ENCODE measurements around the gene PACRG.

The PACRG gene

GRCh38 chr6:163133691-163134090 is 405.9 kb downstream of the PACRG start:
- Histone ChIP-seq H3K4me1 (ENCODE audit: insufficient read depth, poor library complexity, severe bottlenecking) (no peaks in the 10 kb centered on the region), H3K4me3 (ENCODE audit: severe bottlenecking) (no peak overlapping the region), H3K27me3 (ENCODE audit: insufficient read depth, poor library complexity, severe bottlenecking) (no peaks in the 10 kb centered on the region), H3K9me3 (ENCODE audit: severe bottlenecking) (no peaks in the 10 kb centered on the region), H3K36me3 (ENCODE audit: low read depth) (no peaks in the 10 kb centered on the region), H3K27ac (ENCODE audit: poor library complexity, severe bottlenecking) (no peak overlapping the region)
- ATAC-seq (ENCODE audit: low read depth) (no peak), DNase-seq (ENCODE audit: low spot score) (no peak)
- no peak for TF ChIP-seq CTCF (IDR thresholded peaks at IDR 0.05; ENCODE audit: poor library complexity, severe bottlenecking)

GRCh38 chr6:163136681-163137397 is 409.1 kb downstream of the PACRG start:
- H3K36me3 ChIP-seq (ENCODE audit: low read depth) = no peaks in the 10 kb centered on the region
- no peak overlapping the region for H3K27ac ChIP-seq (ENCODE audit: poor library complexity, severe bottlenecking)
- H3K27me3 ChIP-seq (ENCODE audit: insufficient read depth, poor library complexity, severe bottlenecking) = no peaks in the 10 kb centered on the region
- no peaks in the 10 kb centered on the region for H3K9me3 ChIP-seq (ENCODE audit: severe bottlenecking)
- H3K4me1 ChIP-seq (ENCODE audit: insufficient read depth, poor library complexity, severe bottlenecking) = no peaks in the 10 kb centered on the region
- DNase-seq (ENCODE audit: low spot score) (no peak), ATAC-seq (ENCODE audit: low read depth) (no peak)
- H3K4me3 ChIP-seq (ENCODE audit: severe bottlenecking) = no peak overlapping the region
- no peak for TF ChIP-seq CTCF (IDR thresholded peaks at IDR 0.05; ENCODE audit: poor library complexity, severe bottlenecking)

GRCh38 chr6:163137398-163137881 is 409.7 kb downstream of the PACRG start:
- H3K27ac ChIP-seq (ENCODE audit: poor library complexity, severe bottlenecking) = no peak overlapping the region
- ATAC-seq (ENCODE audit: low read depth) (no peak), DNase-seq (ENCODE audit: low spot score) (no peak)
- no peaks in the 10 kb centered on the region for H3K4me1 ChIP-seq (ENCODE audit: insufficient read depth, poor library complexity, severe bottlenecking)
- H3K4me3 ChIP-seq (ENCODE audit: severe bottlenecking) = no peak overlapping the region
- H3K9me3 ChIP-seq (ENCODE audit: severe bottlenecking) = no peaks in the 10 kb centered on the region
- H3K36me3 ChIP-seq (ENCODE audit: low read depth) = no peaks in the 10 kb centered on the region
- no peaks in the 10 kb centered on the region for H3K27me3 ChIP-seq (ENCODE audit: insufficient read depth, poor library complexity, severe bottlenecking)
- TF ChIP-seq CTCF (IDR thresholded peaks at IDR 0.05; ENCODE audit: poor library complexity, severe bottlenecking) = no peak

- Histone ChIP-seq H3K9me3 (ENCODE audit: severe bottlenecking) (no peaks in the 10 kb centered on the region), H3K4me3 (ENCODE audit: severe bottlenecking) (no peak overlapping the region), H3K27ac (ENCODE audit: poor library complexity, severe bottlenecking) (no peak overlapping the region), H3K27me3 (ENCODE audit: insufficient read depth, poor library complexity, severe bottlenecking) (no peaks in the 10 kb centered on the region), H3K36me3 (ENCODE audit: low read depth) (no peaks in the 10 kb centered on the region), H3K4me1 (ENCODE audit: insufficient read depth, poor library complexity, severe bottlenecking) (no peaks in the 10 kb centered on the region)
- ATAC-seq (ENCODE audit: low read depth) (no peak), DNase-seq (ENCODE audit: low spot score) (no peak)
- TF ChIP-seq CTCF (IDR thresholded peaks at IDR 0.05; ENCODE audit: poor library complexity, severe bottlenecking) = no peak
Measured at GRCh38 chr6:163146036-163146435, 418.3 kb downstream of the PACRG start.

- Histone ChIP-seq H3K27ac (ENCODE audit: poor library complexity, severe bottlenecking) (no peak overlapping the region), H3K4me3 (ENCODE audit: severe bottlenecking) (no peak overlapping the region), H3K4me1 (ENCODE audit: insufficient read depth, poor library complexity, severe bottlenecking) (no peaks in the 10 kb centered on the region), H3K36me3 (ENCODE audit: low read depth) (no peaks in the 10 kb centered on the region), H3K9me3 (ENCODE audit: severe bottlenecking) (no peaks in the 10 kb centered on the region), H3K27me3 (ENCODE audit: insufficient read depth, poor library complexity, severe bottlenecking) (no peaks in the 10 kb centered on the region)
- TF ChIP-seq CTCF (IDR thresholded peaks at IDR 0.05; ENCODE audit: poor library complexity, severe bottlenecking) = no peak
- ATAC-seq (ENCODE audit: low read depth) (peak; percentile 45; the same call in 1 of the 3 replicates), DNase-seq (ENCODE audit: low spot score) (no peak)
Measured at GRCh38 chr6:163147994-163148393, 420.2 kb downstream of the PACRG start.
